Ishikawa (cell line): ENCODE data around the gene GBX2.

Experiments used
- CEBPB ChIP-seq: IDR thresholded peaks from 2 replicates; pipeline ENCODE4 v1.6.1; 2012
- EGR1 ChIP-seq: IDR thresholded peaks from 2 replicates; pipeline ENCODE4 v1.6.1; 2012
- MAX ChIP-seq: IDR thresholded peaks from 2 replicates; pipeline ENCODE4 v1.6.1; 2012
- RAD21 ChIP-seq: IDR thresholded peaks from 2 replicates; pipeline ENCODE4 v1.6.1; 2012; ENCODE audit warnings: low read depth
- REST ChIP-seq: IDR thresholded peaks from 2 replicates; pipeline ENCODE4 v1.6.1; 2012; ENCODE audit warnings: low read depth, mild to moderate bottlenecking
- YY1 ChIP-seq: IDR thresholded peaks from 2 replicates; pipeline ENCODE4 v1.6.1; 2012; ENCODE audit warnings: low read depth

- TF ChIP-seq CEBPB, result no peak
- TF ChIP-seq EGR1, result no peak
- TF ChIP-seq REST, result no peak
- TF ChIP-seq RAD21, result no peak
- no peak for TF ChIP-seq YY1
- no peak for TF ChIP-seq MAX
These were observed 42.6 kb downstream of the GBX2 start for GRCh38 chr2:236125541-236125940.
